HG03520 (cell line): Measurements from ENCODE around the gene INPP5A.

Source experiments
- ATAC-seq: cut with Tn5 transposase; IDR thresholded peaks from one replicate; pipeline ENCODE4 v1.9.1; 2021; ENCODE audit warnings: mild to moderate bottlenecking, moderate library complexity; ENCODE audit not compliant: unreplicated experiment

Gene INPP5A

GRCh38 chr10:132577350-132578003 is 39.9 kb downstream of the INPP5A start:
- no peak for ATAC-seq

- ATAC-seq = no peak
Observed at GRCh38 chr10:132578287-132578951, 40.8 kb downstream of the INPP5A start.

- ATAC-seq = no peak
Observed at GRCh38 chr10:132579027-132579859, 41.7 kb downstream of the INPP5A start.

- no peak for ATAC-seq
Observed at GRCh38 chr10:132580143-132580542, 42.6 kb downstream of the INPP5A start.

- no peak for ATAC-seq
Observed at GRCh38 chr10:132580617-132581016, 43.0 kb downstream of the INPP5A start.

- ATAC-seq = no peak
Observed at GRCh38 chr10:132582137-132582536, 44.5 kb downstream of the INPP5A start.

GRCh38 chr10:132582771-132583170 is 45.2 kb downstream of the INPP5A start:
- ATAC-seq = no peak

GRCh38 chr10:132583456-132583855 is 45.9 kb downstream of the INPP5A start:
- no peak for ATAC-seq

GRCh38 chr10:132584081-132584480 is 46.5 kb downstream of the INPP5A start:
- no peak for ATAC-seq

- no peak for ATAC-seq
Observed at GRCh38 chr10:132585732-132586722, 48.4 kb downstream of the INPP5A start.

GRCh38 chr10:132586739-132587138 is 49.2 kb downstream of the INPP5A start:
- no peak for ATAC-seq

- no peak for ATAC-seq
Observed at GRCh38 chr10:132587175-132587574, 49.6 kb downstream of the INPP5A start.

- peak; percentile 37 for ATAC-seq
Observed at GRCh38 chr10:132588301-132589013, 50.9 kb downstream of the INPP5A start.

GRCh38 chr10:132589015-132589414 is 51.4 kb downstream of the INPP5A start:
- ATAC-seq = no peak

- no peak for ATAC-seq
Observed at GRCh38 chr10:132589681-132590080, 52.1 kb downstream of the INPP5A start.

- no peak for ATAC-seq
Observed at GRCh38 chr10:132590094-132590751, 52.6 kb downstream of the INPP5A start.

- ATAC-seq = no peak
Observed at GRCh38 chr10:132590752-132591121, 53.1 kb downstream of the INPP5A start.

GRCh38 chr10:132591166-132591971 is 53.8 kb downstream of the INPP5A start:
- no peak for ATAC-seq
